Measurements from ENCODE around the gene USP7. TPM values are rescaled to one million over a fixed set of nuclear protein-coding genes. Genes with fewer than 3 reads are reported as not detected.

Gene USP7
- total RNA-seq, 1 experiment from 2014 or later, result 148 TPM

DNA sequence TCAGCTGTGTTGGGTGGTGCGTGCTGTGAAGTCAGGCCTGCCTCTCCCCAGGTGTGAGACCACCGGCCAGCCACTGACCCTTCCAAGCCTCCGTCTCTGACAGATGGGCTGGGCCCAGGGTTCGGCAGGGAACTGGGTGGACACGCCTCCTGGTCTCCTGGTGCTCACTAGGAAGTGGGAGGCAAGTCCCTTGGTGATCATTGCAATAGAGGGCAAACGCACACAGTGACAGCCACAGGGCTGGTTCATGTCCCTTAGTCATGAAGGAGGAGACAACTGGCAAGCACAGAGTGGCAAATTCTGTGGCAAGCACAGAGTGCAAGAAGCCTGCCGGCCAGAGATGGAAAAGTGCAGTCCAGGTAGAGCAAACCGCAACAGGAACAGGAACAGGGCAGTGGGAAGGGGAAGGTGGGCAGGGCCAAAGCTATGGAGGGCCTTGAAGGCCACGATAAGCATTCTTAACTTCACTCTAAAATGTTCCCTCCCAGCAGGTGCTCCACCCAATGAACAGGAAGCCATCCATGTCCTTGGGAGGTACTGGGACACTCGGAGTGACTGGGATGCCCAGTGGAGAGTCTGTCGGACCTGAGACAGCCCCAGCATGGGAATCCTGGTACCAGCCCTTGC lies 21.9 kb downstream of the USP7 start:
- Mint-ChIP-seq H3K4me3 (ENCODE audit: unreplicated experiment) (no peak overlapping the region), H3K27me3 (ENCODE audit: insufficient read depth, unreplicated experiment) (no peaks in the 10 kb centered on the region), H3K27ac (ENCODE audit: unreplicated experiment) (no peak overlapping the region), H3K9me3 (ENCODE audit: unreplicated experiment) (no peaks in the 10 kb centered on the region), H3K4me1 (ENCODE audit: low read depth, unreplicated experiment) (peaks cover 12% of the 10 kb centered on the region), H3K36me3 (ENCODE audit: insufficient read depth, unreplicated experiment) (peaks cover 7% of the 10 kb centered on the region)
- H3K36me3 ChIP-seq (ENCODE audit: control insufficient read depth, insufficient read depth, low read length), result peaks cover 1% of the 10 kb centered on the region; the same call in 1 of the 2 replicates
- no peaks in the 10 kb centered on the region for H3K27me3 ChIP-seq (replicated peaks; ENCODE audit: control insufficient read depth, insufficient read depth, low read length)
- TF ChIP-seq, protein P1, sequence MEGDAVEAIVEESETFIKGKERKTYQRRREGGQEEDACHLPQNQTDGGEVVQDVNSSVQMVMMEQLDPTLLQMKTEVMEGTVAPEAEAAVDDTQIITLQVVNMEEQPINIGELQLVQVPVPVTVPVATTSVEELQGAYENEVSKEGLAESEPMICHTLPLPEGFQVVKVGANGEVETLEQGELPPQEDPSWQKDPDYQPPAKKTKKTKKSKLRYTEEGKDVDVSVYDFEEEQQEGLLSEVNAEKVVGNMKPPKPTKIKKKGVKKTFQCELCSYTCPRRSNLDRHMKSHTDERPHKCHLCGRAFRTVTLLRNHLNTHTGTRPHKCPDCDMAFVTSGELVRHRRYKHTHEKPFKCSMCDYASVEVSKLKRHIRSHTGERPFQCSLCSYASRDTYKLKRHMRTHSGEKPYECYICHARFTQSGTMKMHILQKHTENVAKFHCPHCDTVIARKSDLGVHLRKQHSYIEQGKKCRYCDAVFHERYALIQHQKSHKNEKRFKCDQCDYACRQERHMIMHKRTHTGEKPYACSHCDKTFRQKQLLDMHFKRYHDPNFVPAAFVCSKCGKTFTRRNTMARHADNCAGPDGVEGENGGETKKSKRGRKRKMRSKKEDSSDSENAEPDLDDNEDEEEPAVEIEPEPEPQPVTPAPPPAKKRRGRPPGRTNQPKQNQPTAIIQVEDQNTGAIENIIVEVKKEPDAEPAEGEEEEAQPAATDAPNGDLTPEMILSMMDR (IDR thresholded peaks at IDR 0.05; ENCODE audit: insufficient read depth in 1 of 2, low read depth in 1 of 2, low read length in 1 of 2, severe bottlenecking in 1 of 2, unreplicated experiment in 1 of 2), result no peak
- no peaks in the 10 kb centered on the region for H3K4me1 ChIP-seq
- BruUV-seq (replicated peaks), result no TSS peak
- no peaks in the 10 kb centered on the region for H3K9me3 ChIP-seq
- CTCF ChIA-PET, result interaction anchor here (0.7 to 1.4 kb wide), 2 partner anchors 67 to 157 kb away, joined by 3 to 4 read pairs; no protein-coding TSS in a partner anchor
- no peak for DNase-seq
- POLR2A ChIA-PET, result no interaction called here
- intact Hi-C loops (cut with micrococcal nuclease; ENCODE audit: unreplicated experiment), result no loop called here
- H3K4me3 ChIP-seq (ENCODE audit: low read depth, low read length), result no peak overlapping the region

DNA sequence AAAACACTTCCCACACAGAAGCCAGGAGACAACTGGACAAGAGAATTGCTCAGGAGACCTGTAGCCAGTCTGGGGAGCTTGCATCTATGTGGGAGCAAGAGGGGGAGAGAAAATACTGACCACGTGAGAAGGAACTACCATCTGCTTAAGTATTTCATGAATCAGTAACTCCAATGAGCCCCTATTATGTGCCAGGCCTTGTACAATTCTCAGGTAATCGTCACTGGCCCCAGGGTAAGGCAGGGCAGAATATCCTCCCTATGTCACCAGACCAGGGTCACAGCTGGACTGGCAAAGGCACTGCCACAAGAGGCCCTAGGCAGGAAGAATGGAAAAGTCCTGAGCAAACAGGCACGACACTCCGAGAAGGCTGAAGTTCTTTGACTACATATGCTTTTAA lies 25.9 kb downstream of the USP7 start:
- no TSS peak for BruUV-seq (replicated peaks)
- ChIA-PET CTCF (interaction anchor here (3.6 kb wide), 1 partner anchor 71 kb away, joined by 76 read pairs; no protein-coding TSS in a partner anchor), POLR2A (interaction anchor here (0.5 kb wide), 1 partner anchor 130 kb away, joined by 3 read pairs; no protein-coding TSS in a partner anchor)
- Mint-ChIP-seq H3K4me1 (ENCODE audit: low read depth, unreplicated experiment) (peaks cover 17% of the 10 kb centered on the region), H3K9me3 (ENCODE audit: unreplicated experiment) (no peaks in the 10 kb centered on the region), H3K4me3 (ENCODE audit: unreplicated experiment) (no peak overlapping the region), H3K27ac (ENCODE audit: unreplicated experiment) (no peak overlapping the region), H3K36me3 (ENCODE audit: insufficient read depth, unreplicated experiment) (peaks cover 7% of the 10 kb centered on the region), H3K27me3 (ENCODE audit: insufficient read depth, unreplicated experiment) (no peaks in the 10 kb centered on the region)
- no peaks in the 10 kb centered on the region for H3K9me3 ChIP-seq
- 0 out of 2 replicates have a peak, but pooled peaks cover 5% of the 10 kb centered on the region for H3K4me1 ChIP-seq
- peaks cover 1% of the 10 kb centered on the region; the same call in 1 of the 2 replicates for H3K36me3 ChIP-seq (ENCODE audit: control insufficient read depth, insufficient read depth, low read length)
- intact Hi-C loops (cut with micrococcal nuclease; ENCODE audit: unreplicated experiment), result loop anchor here (10.0 kb wide), 1 partner anchor 67 kb away; no protein-coding TSS in a partner anchor
- no peak overlapping the region for H3K4me3 ChIP-seq (ENCODE audit: low read depth, low read length)
- no peak for DNase-seq
- H3K27me3 ChIP-seq (replicated peaks; ENCODE audit: control insufficient read depth, insufficient read depth, low read length), result no peaks in the 10 kb centered on the region
- TF ChIP-seq, protein P1 (IDR thresholded peaks at IDR 0.05; ENCODE audit: insufficient read depth in 1 of 2, low read depth in 1 of 2, low read length in 1 of 2, severe bottlenecking in 1 of 2, unreplicated experiment in 1 of 2), result no peak

DNA sequence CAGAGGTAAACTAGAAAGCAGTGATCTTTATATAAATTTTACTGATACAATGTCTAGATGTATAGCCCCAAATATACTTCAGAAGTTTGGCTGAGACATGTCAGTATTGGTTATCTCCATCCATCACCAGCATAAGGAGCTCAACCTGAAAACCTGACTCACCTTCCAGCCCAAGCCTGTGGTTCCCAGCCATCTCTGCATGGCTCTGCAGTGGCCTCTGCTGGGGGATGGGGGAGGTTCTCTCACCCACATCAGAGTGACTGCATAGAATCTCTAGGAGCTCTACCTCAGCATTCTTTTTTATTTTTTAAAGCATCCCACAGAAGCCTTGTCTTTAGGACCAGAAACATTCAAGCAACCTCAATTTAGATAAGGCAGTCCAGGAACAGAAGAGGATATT lies 27.3 kb downstream of the USP7 start:
- no peak overlapping the region for H3K4me3 ChIP-seq (ENCODE audit: low read depth, low read length)
- H3K27ac Mint-ChIP-seq (ENCODE audit: unreplicated experiment), result no peak overlapping the region
- H3K9me3 ChIP-seq, result no peaks in the 10 kb centered on the region
- intact Hi-C loops (cut with micrococcal nuclease; ENCODE audit: unreplicated experiment), result loop anchor here (1.0 to 10.0 kb wide), 2 partner anchors 31 to 68 kb away; no protein-coding TSS in a partner anchor
- no peaks in the 10 kb centered on the region for H3K27me3 Mint-ChIP-seq (ENCODE audit: insufficient read depth, unreplicated experiment)
- 0 out of 2 replicates have a peak, but pooled peaks cover 5% of the 10 kb centered on the region for H3K4me1 ChIP-seq
- ChIA-PET CTCF (interaction anchor here (0.6 to 3.6 kb wide), 24 partner anchors 8 to 319 kb away, joined by 3 to 76 read pairs (median 4); partner anchors contain the start of gene CARHSP1), POLR2A (interaction anchor here (1.0 kb wide), 1 partner anchor 155 kb away, joined by 6 read pairs; the partner anchor contains the start of gene HAPSTR1)
- DNase-seq, result peak; percentile 63 to 72
- peaks cover 8% of the 10 kb centered on the region for H3K36me3 Mint-ChIP-seq (ENCODE audit: insufficient read depth, unreplicated experiment)
- TF ChIP-seq, protein P1 (IDR thresholded peaks at IDR 0.05; ENCODE audit: insufficient read depth in 1 of 2, low read depth in 1 of 2, low read length in 1 of 2, severe bottlenecking in 1 of 2, unreplicated experiment in 1 of 2), result peak; percentile 67 to 86
- no peaks in the 10 kb centered on the region for H3K9me3 Mint-ChIP-seq (ENCODE audit: unreplicated experiment)
- H3K36me3 ChIP-seq (ENCODE audit: control insufficient read depth, insufficient read depth, low read length), result no peaks in the 10 kb centered on the region
- no peaks in the 10 kb centered on the region for H3K27me3 ChIP-seq (replicated peaks; ENCODE audit: control insufficient read depth, insufficient read depth, low read length)
- H3K4me3 Mint-ChIP-seq (ENCODE audit: unreplicated experiment), result no peak overlapping the region
- H3K4me1 Mint-ChIP-seq (ENCODE audit: low read depth, unreplicated experiment), result peaks cover 29% of the 10 kb centered on the region
- no TSS peak for BruUV-seq (replicated peaks)
